Measurements from ENCODE around the gene HPSE2.

- TF ChIP-seq CTCF (IDR thresholded peaks at IDR 0.05): no peak
- no peak for TF ChIP-seq POLR2A (IDR thresholded peaks at IDR 0.05)
Measured at GRCh38 chr10:98632456-98633150, 603.0 kb downstream of the HPSE2 start.

Data from vagina (tissue), 2 donors.